DND-41 (cell line): ENCODE results near the gene NSMF.

ENCODE experiments used
- ATAC-seq: fragments of 200-7000 bp; cut with Tn5 transposase; 3 replicates; pipeline ENCODE4 v1.9.1; 2021; ENCODE audit warnings: low read depth; ENCODE audit not compliant: insufficient read depth
- DNase-seq: peaks from one replicate; pipeline ENCODE4 v3.0.0-alpha.2; 2020
- H2AFZ ChIP-seq: 2 replicates; pipeline ENCODE4 v1.6.0; 2012; ENCODE audit warnings: low read depth, low read length
- H3K27ac ChIP-seq: 2 replicates; pipeline ENCODE4 v1.5.1; 2012; ENCODE audit warnings: low read length, inconsistent platforms
- H3K27me3 ChIP-seq: fragments of 200-600 bp; sonication (generic); 2 replicates; pipeline ENCODE4 v1.6.0; 2012; ENCODE audit warnings: low read length, mild to moderate bottlenecking, inconsistent platforms; ENCODE audit not compliant: insufficient read depth, poor library complexity
- H3K36me3 ChIP-seq: 2 replicates; pipeline ENCODE4 v1.5.1; 2012; ENCODE audit warnings: low read length, inconsistent platforms; ENCODE audit not compliant: insufficient read depth
- H3K4me1 ChIP-seq: 2 replicates; pipeline ENCODE4 v1.5.1; 2012; ENCODE audit warnings: mild to moderate bottlenecking, low read length; ENCODE audit not compliant: insufficient read depth
- H3K4me2 ChIP-seq: 2 replicates; pipeline ENCODE4 v1.6.0; 2012; ENCODE audit warnings: mild to moderate bottlenecking, moderate library complexity, low read length, inconsistent platforms; ENCODE audit not compliant: insufficient read depth
- H3K4me3 ChIP-seq, 2 experiments: fragments of 200-600 bp in 1 of 2; shearing (Covaris generic) in 1 of 2; 2 replicates each; pipeline ENCODE4 v1.5.1; 2012 to 2016; ENCODE audit warnings: inconsistent platforms in 2 of 2, low read length in 2 of 2, mild to moderate bottlenecking in 2 of 2, low read depth in 1 of 2, moderate library complexity in 1 of 2
- H3K79me2 ChIP-seq: 2 replicates; pipeline ENCODE4 v1.6.0; 2012; ENCODE audit warnings: low read length, inconsistent platforms; ENCODE audit not compliant: insufficient read depth
- H3K9ac ChIP-seq: 2 replicates; pipeline ENCODE4 v1.6.0; 2012; ENCODE audit warnings: low read depth, mild to moderate bottlenecking, inconsistent platforms, low read length, moderate library complexity
- H3K9me3 ChIP-seq: 2 replicates; pipeline ENCODE4 v1.5.1; 2012; ENCODE audit warnings: low read length, moderate library complexity, mild to moderate bottlenecking, inconsistent platforms; ENCODE audit not compliant: insufficient read depth, severe bottlenecking
- H4K20me1 ChIP-seq: 2 replicates; pipeline ENCODE4 v1.6.0; 2012; ENCODE audit warnings: low read length; ENCODE audit not compliant: insufficient read depth
- EZH2 ChIP-seq: IDR thresholded peaks from 3 replicates; pipeline ENCODE4 v1.6.1; 2012; ENCODE audit warnings: borderline replicate concordance, low read depth, mild to moderate bottlenecking, moderate library complexity, low read length, inconsistent platforms; ENCODE audit not compliant: severe bottlenecking
- TF ChIP-seq, protein P1 (sequence below): IDR thresholded peaks from 2 replicates; pipeline ENCODE4 v1.5.1; 2012; ENCODE audit warnings: borderline replicate concordance, low read length, moderate library complexity, mild to moderate bottlenecking; ENCODE audit not compliant: poor library complexity, severe bottlenecking; ENCODE audit errors: extremely low read depth

The NSMF gene

DNA sequence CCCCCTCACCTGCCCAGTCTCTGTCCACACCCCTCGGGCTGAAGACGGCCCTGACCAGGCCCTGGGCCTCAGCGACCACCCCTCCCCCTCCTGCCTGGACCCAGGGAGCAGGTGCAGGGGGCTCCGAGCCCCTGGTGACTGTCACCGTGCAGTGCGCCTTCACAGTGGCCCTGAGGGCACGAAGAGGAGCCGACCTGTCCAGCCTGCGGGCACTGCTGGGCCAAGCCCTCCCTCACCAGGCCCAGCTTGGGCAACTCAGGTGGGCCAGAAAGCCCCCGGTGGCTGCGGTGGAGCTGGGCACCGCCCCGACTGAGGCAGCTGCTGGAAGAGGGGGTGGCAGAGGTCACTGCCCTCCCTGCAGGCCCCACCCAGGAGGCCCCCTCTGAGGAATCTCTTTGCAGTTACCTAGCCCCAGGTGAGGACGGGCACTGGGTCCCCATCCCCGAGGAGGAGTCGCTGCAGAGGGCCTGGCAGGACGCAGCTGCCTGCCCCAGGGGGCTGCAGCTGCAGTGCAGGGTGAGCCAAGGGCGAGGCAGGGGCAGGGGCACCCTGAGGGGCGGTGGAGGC lies 25.7 kb downstream of the NSMF start:
- Histone ChIP-seq H3K4me3 (no peak overlapping the region), H3K36me3 (no peaks in the 10 kb centered on the region), H3K79me2 (no peaks in the 10 kb centered on the region), H3K4me2 (no peak overlapping the region), H3K27ac (no peak overlapping the region), H3K4me1 (no peaks in the 10 kb centered on the region), H3K9me3 (no peaks in the 10 kb centered on the region), H3K27me3 (no peaks in the 10 kb centered on the region), H2AFZ (no peak overlapping the region), H4K20me1 (peaks cover 7% of the 10 kb centered on the region; the same call in 1 of the 2 replicates), H3K9ac (no peak overlapping the region)
- DNase-seq: no peak
- no peak for ATAC-seq
- no peak for TF ChIP-seq EZH2
- TF ChIP-seq, protein P1, sequence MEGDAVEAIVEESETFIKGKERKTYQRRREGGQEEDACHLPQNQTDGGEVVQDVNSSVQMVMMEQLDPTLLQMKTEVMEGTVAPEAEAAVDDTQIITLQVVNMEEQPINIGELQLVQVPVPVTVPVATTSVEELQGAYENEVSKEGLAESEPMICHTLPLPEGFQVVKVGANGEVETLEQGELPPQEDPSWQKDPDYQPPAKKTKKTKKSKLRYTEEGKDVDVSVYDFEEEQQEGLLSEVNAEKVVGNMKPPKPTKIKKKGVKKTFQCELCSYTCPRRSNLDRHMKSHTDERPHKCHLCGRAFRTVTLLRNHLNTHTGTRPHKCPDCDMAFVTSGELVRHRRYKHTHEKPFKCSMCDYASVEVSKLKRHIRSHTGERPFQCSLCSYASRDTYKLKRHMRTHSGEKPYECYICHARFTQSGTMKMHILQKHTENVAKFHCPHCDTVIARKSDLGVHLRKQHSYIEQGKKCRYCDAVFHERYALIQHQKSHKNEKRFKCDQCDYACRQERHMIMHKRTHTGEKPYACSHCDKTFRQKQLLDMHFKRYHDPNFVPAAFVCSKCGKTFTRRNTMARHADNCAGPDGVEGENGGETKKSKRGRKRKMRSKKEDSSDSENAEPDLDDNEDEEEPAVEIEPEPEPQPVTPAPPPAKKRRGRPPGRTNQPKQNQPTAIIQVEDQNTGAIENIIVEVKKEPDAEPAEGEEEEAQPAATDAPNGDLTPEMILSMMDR: no peak

DNA sequence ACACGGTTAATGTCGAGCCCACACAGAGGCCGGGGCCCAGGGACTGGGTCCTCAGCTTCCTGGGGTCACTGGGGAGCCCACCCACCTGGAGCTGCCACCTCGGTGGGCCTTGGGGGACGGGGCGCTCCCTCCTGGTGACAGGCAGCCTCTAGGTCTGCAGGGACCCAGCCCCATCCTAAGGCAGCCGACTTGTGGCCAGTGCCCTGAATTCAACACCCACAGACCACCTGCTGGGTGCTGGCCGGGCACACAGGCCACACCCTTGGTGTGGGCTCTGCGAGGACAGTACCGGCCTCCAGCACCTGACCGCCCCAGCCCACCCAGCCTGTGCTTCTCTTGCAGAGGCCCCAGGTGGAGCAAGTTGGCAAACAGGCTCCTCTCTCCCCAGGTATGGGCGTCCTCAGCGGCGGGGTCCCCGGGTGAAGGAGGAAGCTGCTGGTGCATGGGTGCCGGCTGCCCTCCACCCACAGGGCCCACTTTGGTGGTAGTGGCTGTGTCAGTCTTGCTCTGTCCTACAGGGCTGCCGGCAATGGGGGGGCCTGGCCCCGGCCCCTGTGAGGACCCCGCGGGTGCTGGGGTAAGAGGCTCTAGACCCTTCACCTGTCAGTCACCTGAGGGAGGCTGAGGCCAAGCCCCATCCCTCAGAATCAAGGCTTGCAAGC lies 26.3 kb downstream of the NSMF start:
- H3K9ac ChIP-seq: no peak overlapping the region
- no peak overlapping the region for H2AFZ ChIP-seq
- H3K4me2 ChIP-seq: no peak overlapping the region
- no peaks in the 10 kb centered on the region for H3K9me3 ChIP-seq
- DNase-seq (no peak), ATAC-seq (no peak)
- H3K36me3 ChIP-seq: no peaks in the 10 kb centered on the region
- no peak overlapping the region for H3K27ac ChIP-seq
- H3K27me3 ChIP-seq: no peaks in the 10 kb centered on the region
- H4K20me1 ChIP-seq: peaks cover 4% of the 10 kb centered on the region; the same call in 1 of the 2 replicates
- no peaks in the 10 kb centered on the region for H3K4me1 ChIP-seq
- TF ChIP-seq, protein P1: no peak
- no peak for TF ChIP-seq EZH2
- H3K4me3 ChIP-seq: no peak overlapping the region
- H3K79me2 ChIP-seq: no peaks in the 10 kb centered on the region

- H3K4me1 ChIP-seq: no peaks in the 10 kb centered on the region
- H3K9me3 ChIP-seq: no peaks in the 10 kb centered on the region
- no peak overlapping the region for H3K9ac ChIP-seq
- H3K4me3 ChIP-seq: no peak overlapping the region
- H3K27me3 ChIP-seq: no peaks in the 10 kb centered on the region
- no peaks in the 10 kb centered on the region for H3K36me3 ChIP-seq
- H2AFZ ChIP-seq: no peak overlapping the region
- no peak overlapping the region for H3K27ac ChIP-seq
- ATAC-seq (no peak), DNase-seq (no peak)
- H4K20me1 ChIP-seq: no peaks in the 10 kb centered on the region
- H3K79me2 ChIP-seq: no peaks in the 10 kb centered on the region
- H3K4me2 ChIP-seq: no peak overlapping the region
- TF ChIP-seq EZH2: no peak
- TF ChIP-seq, protein P1: no peak
These were observed 27.7 kb downstream of the NSMF start for GRCh38 chr9:137431416-137431931.
